Neural cell (in vitro differentiated cells): ENCODE measurements around the gene KIFC1.

Experiments
- CTCF ChIP-seq: fragments of 450-650 bp; IDR thresholded peaks from 2 replicates; pipeline ENCODE4 v1.5.1; 2014; ENCODE audit warnings: antibody characterized with exemption, mild to moderate bottlenecking, moderate library complexity; ENCODE audit not compliant: poor library complexity, severe bottlenecking
- EP300 ChIP-seq: fragments of 450-650 bp; conservative IDR thresholded peaks from 2 replicates; pipeline ENCODE4 v1.6.1; 2014; ENCODE audit warnings: antibody characterized with exemption, mild to moderate bottlenecking, moderate library complexity; ENCODE audit not compliant: poor library complexity, severe bottlenecking
- MXI1 ChIP-seq: fragments of 450-650 bp; conservative IDR thresholded peaks from 2 replicates; pipeline ENCODE4 v1.6.1; 2014; ENCODE audit warnings: antibody characterized with exemption, mild to moderate bottlenecking; ENCODE audit not compliant: poor library complexity, severe bottlenecking

DNA sequence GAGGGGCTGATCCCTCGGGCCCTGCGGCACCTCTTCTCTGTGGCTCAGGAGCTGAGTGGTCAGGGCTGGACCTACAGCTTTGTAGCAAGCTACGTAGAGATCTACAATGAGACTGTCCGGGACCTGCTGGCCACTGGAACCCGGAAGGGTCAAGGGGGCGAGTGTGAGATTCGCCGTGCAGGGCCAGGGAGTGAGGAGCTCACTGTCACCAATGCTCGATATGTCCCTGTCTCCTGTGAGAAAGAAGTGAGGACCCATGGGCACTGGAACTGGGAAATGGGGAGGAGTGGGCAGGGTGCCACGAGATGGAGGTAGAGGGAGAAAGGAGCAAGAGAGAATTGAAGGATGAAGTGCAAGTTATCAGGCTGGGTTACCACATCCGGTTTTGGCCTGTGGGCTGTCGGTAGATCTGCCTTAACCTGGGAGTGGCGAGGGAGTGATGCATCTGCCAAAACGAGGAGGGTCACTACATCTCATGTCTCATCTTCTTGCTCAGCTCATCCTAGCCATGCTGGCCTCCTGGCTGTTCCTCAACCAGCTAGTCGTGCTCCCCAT, 13.8 kb downstream of the KIFC1 start:
- TF ChIP-seq EP300 (no peak), MXI1 (no peak), CTCF (no peak)
